HepG2 (cell line): ENCODE results near the gene MECR. TPM values are rescaled to one million over a fixed set of nuclear protein-coding genes. Genes with fewer than 3 reads are reported as not detected.

ENCODE experiments used
- FOXA1 ChIP-seq, 2 experiments: fragments of 450-650 bp in 1 of 2; sonication (generic) in 1 of 2; formaldehyde crosslinking in 1 of 2; IDR thresholded peaks; 2 replicates each; pipeline versions ENCODE4 v1.4.0 to v1.6.1; 2016 to 2020; ENCODE audit warnings: missing genetic modification reagents in 1 of 2
- FOXP1 ChIP-seq, 2 experiments: fragments of 450-650 bp in 1 of 2; IDR thresholded peaks; 2 replicates each; pipeline ENCODE4 v1.6.1; 2017 to 2018; ENCODE audit warnings: antibody characterized with exemption in 1 of 2
- HOXA7 ChIP-seq: sonication (generic); formaldehyde crosslinking; IDR thresholded peaks from 2 replicates; pipeline ENCODE4 v1.8.1; 2022; ENCODE audit warnings: mild to moderate bottlenecking, missing genetic modification reagents, moderate library complexity
- JDP2 ChIP-seq: sonication (generic); formaldehyde crosslinking; IDR thresholded peaks from 2 replicates; pipeline ENCODE4 v1.8.1; 2022; ENCODE audit warnings: missing genetic modification reagents, borderline replicate concordance
- MLLT10 ChIP-seq: sonication (generic); formaldehyde crosslinking; IDR thresholded peaks from 2 replicates; pipeline ENCODE4 v1.4.0; 2020; ENCODE audit warnings: missing genetic modification reagents
- MYNN ChIP-seq: sonication (generic); formaldehyde crosslinking; IDR thresholded peaks from 2 replicates; pipeline ENCODE4 v1.4.0; 2020; ENCODE audit warnings: mild to moderate bottlenecking, low read depth, missing genetic modification reagents
- PHF5A ChIP-seq: IDR thresholded peaks from one replicate; pipeline ENCODE4 v1.6.1; 2018; ENCODE audit warnings: low read depth, missing genetic modification reagents; ENCODE audit not compliant: unreplicated experiment
- RBAK ChIP-seq: sonication (generic); formaldehyde crosslinking; IDR thresholded peaks from 2 replicates; pipeline ENCODE4 v1.5.1; 2020; ENCODE audit warnings: mild to moderate bottlenecking, missing genetic modification reagents
- REXO4 ChIP-seq: sonication (generic); formaldehyde crosslinking; IDR thresholded peaks from 2 replicates; pipeline ENCODE4 v1.8.0; 2022; ENCODE audit warnings: missing genetic modification reagents, mild to moderate bottlenecking, borderline replicate concordance
- SIN3A ChIP-seq: IDR thresholded peaks from 2 replicates; pipeline ENCODE4 v1.6.1; 2011; ENCODE audit warnings: low read depth, mild to moderate bottlenecking, control low read depth, low read length, borderline replicate concordance
- TCF7 ChIP-seq: sonication (generic); IDR thresholded peaks from 2 replicates; pipeline ENCODE4 v1.6.1; 2016; ENCODE audit warnings: antibody characterized with exemption, low read depth
- THAP11 ChIP-seq: IDR thresholded peaks from 2 replicates; pipeline ENCODE4 v1.6.1; 2016; ENCODE audit warnings: missing biosample characterization, missing genetic modification reagents
- TOE1 ChIP-seq: sonication (generic); formaldehyde crosslinking; IDR thresholded peaks from 2 replicates; pipeline ENCODE4 v1.4.0; 2020; ENCODE audit warnings: mild to moderate bottlenecking, missing genetic modification reagents
- ZFP82 ChIP-seq: sonication (generic); formaldehyde crosslinking; IDR thresholded peaks from 2 replicates; pipeline ENCODE4 v1.5.1; 2020; ENCODE audit warnings: mild to moderate bottlenecking, missing genetic modification reagents, borderline replicate concordance
- ZFX ChIP-seq: sonication (generic); formaldehyde crosslinking; IDR thresholded peaks from 2 replicates; pipeline ENCODE4 v1.4.0; 2020; ENCODE audit warnings: mild to moderate bottlenecking, low read depth, missing genetic modification reagents, moderate library complexity
- ZNF207 ChIP-seq: fragments of 450-650 bp; IDR thresholded peaks from 2 replicates; pipeline ENCODE4 v1.6.1; 2016; ENCODE audit warnings: antibody characterized with exemption, borderline replicate concordance
- ZNF414 ChIP-seq: sonication (generic); formaldehyde crosslinking; IDR thresholded peaks from 2 replicates; pipeline ENCODE4 v1.5.0; 2020; ENCODE audit warnings: missing genetic modification reagents
- ZNF430 ChIP-seq: sonication (generic); formaldehyde crosslinking; IDR thresholded peaks from 2 replicates; pipeline ENCODE4 v1.9.0; 2021; ENCODE audit warnings: mild to moderate bottlenecking, missing genetic modification reagents
- ZNF543 ChIP-seq: sonication (generic); formaldehyde crosslinking; IDR thresholded peaks from 2 replicates; pipeline ENCODE4 v1.4.0; 2020; ENCODE audit warnings: mild to moderate bottlenecking, missing genetic modification reagents
- ZNF790 ChIP-seq: sonication (generic); formaldehyde crosslinking; IDR thresholded peaks from 2 replicates; pipeline ENCODE4 v1.8.0; 2022; ENCODE audit warnings: missing genetic modification reagents, mild to moderate bottlenecking, borderline replicate concordance
- polyA plus RNA-seq, 8 experiments: library from polyadenylated mRNA; depleted of rRNA in 3 of 8; stranded (reverse) in 7 of 8; unstranded in 1 of 8; fragments of >200 nt; fragmentation: Illumina TruSeq in 4 of 8; extraction: Trizol in 4 of 8; gene quantifications; 2 replicates each; pipeline versions ENCODE4 v1.2.1 to v1.2.3, GENCODE V29; 2011 to 2016; ENCODE audit warnings: low read depth in 4 of 8, missing spikeins in 1 of 8, mixed read lengths in 1 of 8; ENCODE audit not compliant: insufficient read depth in 1 of 8
- total RNA-seq, 5 experiments: library from RNA; depleted of rRNA; stranded (reverse); fragments of >200 nt; fragmentation: Illumina TruSeq; extraction: Trizol; gene quantifications; 2 replicates each; pipeline ENCODE4 v1.2.3, GENCODE V29; 2016; ENCODE audit warnings: low read depth in 1 of 5
- TF ChIP-seq, protein P1 (sequence below): sonication (generic); formaldehyde crosslinking; IDR thresholded peaks from 2 replicates; pipeline ENCODE4 v1.9.0; 2021; ENCODE audit warnings: missing genetic modification reagents, mild to moderate bottlenecking, borderline replicate concordance
- TF ChIP-seq, protein P2 (sequence below): sonication (generic); formaldehyde crosslinking; IDR thresholded peaks from 2 replicates; pipeline ENCODE4 v1.4.0; 2020; ENCODE audit warnings: missing genetic modification reagents
- TF ChIP-seq, protein P3 (sequence below): sonication (generic); formaldehyde crosslinking; IDR thresholded peaks from 2 replicates; pipeline ENCODE4 v1.8.0; 2022; ENCODE audit warnings: mild to moderate bottlenecking, missing genetic modification reagents; ENCODE audit not compliant: insufficient replicate concordance

Gene MECR
- total and polyA plus RNA-seq, 2 of the 13 experiments (the other 11 are each of a cell fraction or from before 2014, with no cell fraction given) = 18.8 to 24.9 TPM

GRCh38 chr1:29237852-29238619 is 7.3 kb upstream of the MECR start (continued):
- TF ChIP-seq ZNF414 (CRISPR knock-in tag) (no peak), ZNF207 (no peak), MYNN (no peak), HOXA7 (CRISPR knock-in tag) (no peak), FOXA1 (IDR thresholded peaks at IDR 0.05) (no peak), FOXA1 (CRISPR knock-in tag; IDR thresholded peaks at IDR 0.05) (no peak), RBAK (CRISPR knock-in tag) (no peak), MLLT10 (CRISPR knock-in tag) (no peak), TCF7 (no peak), ZNF543 (CRISPR knock-in tag) (no peak), ZFX (CRISPR knock-in tag) (peak; percentile 75), PHF5A (no peak), THAP11 (CRISPR knock-in tag) (no peak), ZNF430 (CRISPR knock-in tag) (no peak), FOXP1 (IDR thresholded peaks at IDR 0.05) (no peak), FOXP1 (CRISPR knock-in tag; IDR thresholded peaks at IDR 0.05) (no peak), JDP2 (CRISPR knock-in tag) (no peak), ZFP82 (CRISPR knock-in tag) (no peak; the same call in 1 of the 2 replicates), REXO4 (CRISPR knock-in tag) (no peak), TOE1 (CRISPR knock-in tag) (no peak), SIN3A (no peak), ZNF790 (CRISPR knock-in tag) (0 out of 2 replicates have a peak, but pooled peaks have one; percentile 55)
- TF ChIP-seq, protein P1, sequence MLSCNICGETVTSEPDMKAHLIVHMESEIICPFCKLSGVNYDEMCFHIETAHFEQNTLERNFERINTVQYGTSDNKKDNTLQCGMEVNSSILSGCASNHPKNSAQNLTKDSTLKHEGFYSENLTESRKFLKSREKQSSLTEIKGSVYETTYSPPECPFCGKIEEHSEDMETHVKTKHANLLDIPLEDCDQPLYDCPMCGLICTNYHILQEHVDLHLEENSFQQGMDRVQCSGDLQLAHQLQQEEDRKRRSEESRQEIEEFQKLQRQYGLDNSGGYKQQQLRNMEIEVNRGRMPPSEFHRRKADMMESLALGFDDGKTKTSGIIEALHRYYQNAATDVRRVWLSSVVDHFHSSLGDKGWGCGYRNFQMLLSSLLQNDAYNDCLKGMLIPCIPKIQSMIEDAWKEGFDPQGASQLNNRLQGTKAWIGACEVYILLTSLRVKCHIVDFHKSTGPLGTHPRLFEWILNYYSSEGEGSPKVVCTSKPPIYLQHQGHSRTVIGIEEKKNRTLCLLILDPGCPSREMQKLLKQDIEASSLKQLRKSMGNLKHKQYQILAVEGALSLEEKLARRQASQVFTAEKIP = no peak
- TF ChIP-seq, protein P2, sequence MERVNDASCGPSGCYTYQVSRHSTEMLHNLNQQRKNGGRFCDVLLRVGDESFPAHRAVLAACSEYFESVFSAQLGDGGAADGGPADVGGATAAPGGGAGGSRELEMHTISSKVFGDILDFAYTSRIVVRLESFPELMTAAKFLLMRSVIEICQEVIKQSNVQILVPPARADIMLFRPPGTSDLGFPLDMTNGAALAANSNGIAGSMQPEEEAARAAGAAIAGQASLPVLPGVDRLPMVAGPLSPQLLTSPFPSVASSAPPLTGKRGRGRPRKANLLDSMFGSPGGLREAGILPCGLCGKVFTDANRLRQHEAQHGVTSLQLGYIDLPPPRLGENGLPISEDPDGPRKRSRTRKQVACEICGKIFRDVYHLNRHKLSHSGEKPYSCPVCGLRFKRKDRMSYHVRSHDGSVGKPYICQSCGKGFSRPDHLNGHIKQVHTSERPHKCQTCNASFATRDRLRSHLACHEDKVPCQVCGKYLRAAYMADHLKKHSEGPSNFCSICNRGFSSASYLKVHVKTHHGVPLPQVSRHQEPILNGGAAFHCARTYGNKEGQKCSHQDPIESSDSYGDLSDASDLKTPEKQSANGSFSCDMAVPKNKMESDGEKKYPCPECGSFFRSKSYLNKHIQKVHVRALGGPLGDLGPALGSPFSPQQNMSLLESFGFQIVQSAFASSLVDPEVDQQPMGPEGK (CRISPR knock-in tag) = 0 out of 2 replicates have a peak, but pooled peaks have one; percentile 21
- TF ChIP-seq, protein P3, sequence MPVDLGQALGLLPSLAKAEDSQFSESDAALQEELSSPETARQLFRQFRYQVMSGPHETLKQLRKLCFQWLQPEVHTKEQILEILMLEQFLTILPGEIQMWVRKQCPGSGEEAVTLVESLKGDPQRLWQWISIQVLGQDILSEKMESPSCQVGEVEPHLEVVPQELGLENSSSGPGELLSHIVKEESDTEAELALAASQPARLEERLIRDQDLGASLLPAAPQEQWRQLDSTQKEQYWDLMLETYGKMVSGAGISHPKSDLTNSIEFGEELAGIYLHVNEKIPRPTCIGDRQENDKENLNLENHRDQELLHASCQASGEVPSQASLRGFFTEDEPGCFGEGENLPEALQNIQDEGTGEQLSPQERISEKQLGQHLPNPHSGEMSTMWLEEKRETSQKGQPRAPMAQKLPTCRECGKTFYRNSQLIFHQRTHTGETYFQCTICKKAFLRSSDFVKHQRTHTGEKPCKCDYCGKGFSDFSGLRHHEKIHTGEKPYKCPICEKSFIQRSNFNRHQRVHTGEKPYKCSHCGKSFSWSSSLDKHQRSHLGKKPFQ = no peak
